ENCODE results near the gene CDH4. TPM values are rescaled to one million over a fixed set of nuclear protein-coding genes. Genes with fewer than 3 reads are reported as not detected.

CDH4 gene
- total and polyA plus RNA-seq, 2 donors (not counting 1 experiment from before 2014, with no cell fraction given): not detected

DNA sequence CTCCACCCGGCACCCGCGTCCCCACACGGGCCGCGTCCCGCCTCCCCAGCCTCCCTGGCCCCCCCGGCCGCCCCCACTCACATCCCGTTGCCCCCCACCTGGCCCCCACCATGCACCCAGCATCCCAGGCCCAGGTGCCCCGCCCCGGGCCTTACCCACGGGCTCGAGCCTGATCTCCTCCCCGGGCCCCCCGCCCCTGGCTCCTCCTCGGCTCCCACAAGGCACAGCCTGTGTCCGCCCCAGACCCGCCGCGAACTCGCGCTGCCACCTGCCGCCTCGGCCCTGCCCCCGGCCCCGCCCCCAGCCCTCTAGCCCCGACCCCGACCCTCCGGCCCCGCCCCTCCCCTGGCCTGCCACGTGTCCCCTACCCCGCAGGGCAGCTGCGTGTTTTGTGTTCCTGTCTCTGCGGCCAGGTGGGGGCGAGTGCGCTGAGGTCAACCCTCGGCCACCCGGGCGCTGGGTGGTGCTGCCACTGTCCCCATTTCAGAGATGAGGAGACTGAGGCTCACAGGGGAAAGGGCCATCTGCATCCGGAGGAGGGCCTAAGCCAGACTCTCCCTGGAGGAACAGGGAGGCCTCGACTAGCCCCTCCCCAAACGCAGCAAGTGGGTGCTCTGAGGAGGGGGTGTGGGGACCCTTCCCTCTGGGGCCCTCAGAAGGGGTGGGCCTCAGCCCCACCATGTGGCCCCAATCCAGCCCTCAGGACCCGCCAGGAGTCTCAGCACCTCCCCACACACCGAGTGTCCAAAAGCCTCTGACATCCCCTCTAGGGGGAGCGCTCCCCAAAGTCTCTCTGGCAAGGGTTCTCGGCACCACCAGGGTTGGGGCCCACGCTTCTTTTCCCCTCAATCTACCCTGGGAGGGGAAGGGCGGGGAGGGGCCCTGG, 713.8 kb downstream of the CDH4 start:
- no peak overlapping the region for H3K27ac Mint-ChIP-seq
- Histone ChIP-seq H3K4me3 (ENCODE audit: control extremely low read depth in 1 of 5, extremely low read depth in 1 of 5, insufficient read depth in 1 of 5, low read depth in 2 of 5, low read length in 4 of 5) (no peak overlapping the region), H3K4me1 (ENCODE audit: control insufficient read depth in 2 of 2, insufficient read depth in 2 of 2, low read length in 2 of 2) (no peaks in the 10 kb centered on the region), H3K9me3 (ENCODE audit: control extremely low read depth in 1 of 3, control insufficient read depth in 2 of 3, insufficient read depth in 1 of 3, low read length in 2 of 3) (peaks cover 0 to 3% (median 0%) of the 10 kb centered on the region in 3 donors), H3K27ac (ENCODE audit: low read length in 2 of 2) (no peak overlapping the region), H3K79me2 (ENCODE audit: control insufficient read depth, insufficient read depth, low read length) (no peaks in the 10 kb centered on the region), H3K4me2 (replicated peaks; ENCODE audit: low read depth, low read length, poor library complexity, severe bottlenecking) (peak overlapping the region; percentile 28), H3K36me3 (replicated peaks in 1 of 2; ENCODE audit: control extremely low read depth in 1 of 2, control insufficient read depth in 1 of 2, extremely low read depth in 1 of 2, insufficient read depth in 2 of 2, low read length in 1 of 2) (no peaks in the 10 kb centered on the region), H4K20me1 (ENCODE audit: control insufficient read depth, insufficient read depth, low read length, poor library complexity, severe bottlenecking) (no peaks in the 10 kb centered on the region), H3K27me3 (replicated peaks in 1 of 4; ENCODE audit: control extremely low read depth in 1 of 4, control insufficient read depth in 3 of 4, insufficient read depth in 4 of 4, low read length in 3 of 4) (peaks cover 0 to 17% (median 2%) of the 10 kb centered on the region in 4 experiments), H3K9ac (ENCODE audit: low read length) (no peak overlapping the region), H2AFZ (ENCODE audit: insufficient read depth, low read depth, low read length, poor library complexity, severe bottlenecking) (no peak overlapping the region)
- DNase-seq (no peak), ATAC-seq (ENCODE audit: low read depth) (no peak)
- WGBS (ENCODE audit: insufficient coverage): 16% methylated on average over 33 of the region's 49 CpGs
- intact Hi-C loops (cut with micrococcal nuclease): no loop called here
- H3K9me3 Mint-ChIP-seq (ENCODE audit: insufficient read depth): no peaks in the 10 kb centered on the region
- no peaks in the 10 kb centered on the region for H3K4me1 Mint-ChIP-seq
- peaks cover 8% of the 10 kb centered on the region for H3K27me3 Mint-ChIP-seq
- ChIA-PET POLR2A (no interaction called here), CTCF (no interaction called here)
- no peak for TF ChIP-seq EZH2 (IDR thresholded peaks at IDR 0.05; ENCODE audit: borderline replicate concordance, insufficient read depth, low read depth, low read length, poor library complexity, severe bottlenecking)
- TF ChIP-seq, protein P1, sequence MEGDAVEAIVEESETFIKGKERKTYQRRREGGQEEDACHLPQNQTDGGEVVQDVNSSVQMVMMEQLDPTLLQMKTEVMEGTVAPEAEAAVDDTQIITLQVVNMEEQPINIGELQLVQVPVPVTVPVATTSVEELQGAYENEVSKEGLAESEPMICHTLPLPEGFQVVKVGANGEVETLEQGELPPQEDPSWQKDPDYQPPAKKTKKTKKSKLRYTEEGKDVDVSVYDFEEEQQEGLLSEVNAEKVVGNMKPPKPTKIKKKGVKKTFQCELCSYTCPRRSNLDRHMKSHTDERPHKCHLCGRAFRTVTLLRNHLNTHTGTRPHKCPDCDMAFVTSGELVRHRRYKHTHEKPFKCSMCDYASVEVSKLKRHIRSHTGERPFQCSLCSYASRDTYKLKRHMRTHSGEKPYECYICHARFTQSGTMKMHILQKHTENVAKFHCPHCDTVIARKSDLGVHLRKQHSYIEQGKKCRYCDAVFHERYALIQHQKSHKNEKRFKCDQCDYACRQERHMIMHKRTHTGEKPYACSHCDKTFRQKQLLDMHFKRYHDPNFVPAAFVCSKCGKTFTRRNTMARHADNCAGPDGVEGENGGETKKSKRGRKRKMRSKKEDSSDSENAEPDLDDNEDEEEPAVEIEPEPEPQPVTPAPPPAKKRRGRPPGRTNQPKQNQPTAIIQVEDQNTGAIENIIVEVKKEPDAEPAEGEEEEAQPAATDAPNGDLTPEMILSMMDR (IDR thresholded peaks at IDR 0.05): no peak
- no peak overlapping the region for H3K4me3 Mint-ChIP-seq

All from B cell (primary cell).